H1 (cell line): ENCODE data around the gene HIBCH. TPM values are rescaled to one million over a fixed set of nuclear protein-coding genes. Genes with fewer than 3 reads are reported as not detected.

Experiments
- CTCF ChIA-PET: fragments of 300-600 bp; sonication (Branson Sonifier 250); formaldehyde crosslinking; loops from one replicate; lab custom pipeline; 2021; ENCODE audit not compliant: partially characterized antibody; lab: Charles Lee
- POLR2A ChIA-PET: fragments of 300-600 bp; sonication (Branson Sonifier 250); formaldehyde crosslinking; loops from one replicate; lab custom pipeline; 2021; ENCODE audit warnings: inconsistent platforms; ENCODE audit not compliant: partially characterized antibody; lab: Charles Lee
- DNase-seq, 2 experiments: peaks; one replicate each; pipeline versions ENCODE4 v3.0.0 to v3.0.0-alpha.2; 2010 to 2022; ENCODE audit warnings: low spot score in 2 of 2, low read depth in 1 of 2, mixed read lengths in 1 of 2
- FAIRE-seq: peaks from 2 replicates; lab custom pipeline; 2011; peaks lifted over from hg19 to GRCh38; lab: Jason Lieb, UNC
- H2AFZ ChIP-seq: 2 replicates; pipeline ENCODE4 v1.8.1; 2012; ENCODE audit warnings: low read length, inconsistent platforms
- H2AK5ac ChIP-seq: 2 replicates; pipeline ENCODE4 v1.6.1; 2013; ENCODE audit warnings: low read depth, low read length
- H2BK120ac ChIP-seq: replicated peaks from 2 replicates; pipeline ENCODE3; 2013; ENCODE audit warnings: low read depth, low read length, inconsistent platforms
- H2BK12ac ChIP-seq: 2 replicates; pipeline ENCODE4 v1.6.1; 2013; ENCODE audit warnings: low read depth, low read length
- H2BK15ac ChIP-seq: 2 replicates; pipeline ENCODE4 v1.6.1; 2013; ENCODE audit warnings: low read length
- H2BK20ac ChIP-seq: 2 replicates; pipeline ENCODE4 v1.6.1; 2013; ENCODE audit warnings: low read length
- H2BK5ac ChIP-seq: 2 replicates; pipeline ENCODE4 v1.6.1; 2013; ENCODE audit warnings: low read depth, low read length
- H3K14ac ChIP-seq: 2 replicates; pipeline ENCODE4 v1.6.1; 2013; ENCODE audit warnings: inconsistent platforms; ENCODE audit not compliant: insufficient read length
- H3K18ac ChIP-seq: 2 replicates; pipeline ENCODE4 v1.6.1; 2013; ENCODE audit warnings: low read length; ENCODE audit errors: extremely low read depth
- H3K23ac ChIP-seq: 2 replicates; pipeline ENCODE4 v1.6.1; 2013; ENCODE audit warnings: inconsistent platforms; ENCODE audit not compliant: insufficient read length
- H3K23me2 ChIP-seq: 2 replicates; pipeline ENCODE4 v1.6.1; 2013; ENCODE audit warnings: low read depth, low read length
- H3K27ac ChIP-seq: 2 replicates; pipeline ENCODE4 v1.6.1; 2011; ENCODE audit warnings: low read depth, low read length, inconsistent platforms
- H3K27me3 ChIP-seq, 4 experiments: replicated peaks in 1 of 4; 1 replicate in 1 of 4; 2 replicates in 3 of 4; pipeline versions ENCODE4 v1.6.1 to v1.8.1; 2011 to 2013; ENCODE audit warnings: low read length in 3 of 4, mild to moderate bottlenecking in 3 of 4, inconsistent platforms in 2 of 4, mixed read lengths in 2 of 4, moderate library complexity in 1 of 4; ENCODE audit not compliant: control insufficient read depth in 3 of 4, insufficient read depth in 3 of 4; ENCODE audit errors: extremely low read depth in 1 of 4
- H3K36me3 ChIP-seq, 4 experiments: 2 replicates each; pipeline versions ENCODE4 v1.6.1 to v1.8.1; 2011 to 2013; ENCODE audit warnings: mild to moderate bottlenecking in 4 of 4, low read length in 3 of 4, moderate library complexity in 2 of 4, control low read depth in 1 of 4, inconsistent platforms in 1 of 4; ENCODE audit not compliant: insufficient read depth in 4 of 4, control insufficient read depth in 2 of 4
- H3K4ac ChIP-seq: replicated peaks from 2 replicates; pipeline ENCODE3; 2013; ENCODE audit warnings: low read length, low read depth, mixed read lengths, inconsistent platforms; ENCODE audit not compliant: insufficient read length
- H3K4me1 ChIP-seq, 4 experiments: replicated peaks in 1 of 4; 1 replicate in 1 of 4; 2 replicates in 3 of 4; pipeline versions ENCODE4 v1.6.1 to v1.8.1; 2011 to 2013; ENCODE audit warnings: low read length in 3 of 4, inconsistent platforms in 2 of 4, mixed read lengths in 1 of 4; ENCODE audit not compliant: insufficient read depth in 4 of 4, control insufficient read depth in 3 of 4
- H3K4me2 ChIP-seq, 2 experiments: 2 replicates each; pipeline versions ENCODE4 v1.6.1 to v1.8.1; 2011 to 2013; ENCODE audit warnings: low read depth in 2 of 2, low read length in 2 of 2, control low read depth in 1 of 2, inconsistent platforms in 1 of 2, mild to moderate bottlenecking in 1 of 2; ENCODE audit not compliant: insufficient read depth in 1 of 2
- H3K4me3 ChIP-seq, 4 experiments: fragments of 200-600, 300-600 bp in 1 of 4; sonication (generic), shearing (Covaris generic), sonication (Bioruptor Twin) in 1 of 4; 2 replicates each; pipeline versions ENCODE4 v1.5.1 to v1.8.1; 2011 to 2016; ENCODE audit warnings: low read length in 4 of 4, low read depth in 3 of 4, control low read depth in 2 of 4, inconsistent platforms in 2 of 4, mild to moderate bottlenecking in 2 of 4, mixed read lengths in 1 of 4, moderate library complexity in 1 of 4; ENCODE audit not compliant: insufficient read depth in 2 of 4; ENCODE audit errors: extremely low read depth in 1 of 4
- H3K56ac ChIP-seq: replicated peaks from 2 replicates; pipeline ENCODE3; 2013; ENCODE audit warnings: low read depth, mild to moderate bottlenecking, mixed read lengths, low read length, inconsistent platforms; ENCODE audit not compliant: insufficient read length
- H3K79me1 ChIP-seq: 2 replicates; pipeline ENCODE4 v1.6.1; 2013; ENCODE audit warnings: low read depth, low read length, control low read depth
- H3K79me2 ChIP-seq, 2 experiments: 2 replicates each; pipeline versions ENCODE4 v1.6.1 to v1.8.1; 2012 to 2013; ENCODE audit warnings: low read length in 2 of 2, mild to moderate bottlenecking in 2 of 2, inconsistent platforms in 1 of 2; ENCODE audit not compliant: insufficient read depth in 2 of 2, control insufficient read depth in 1 of 2
- H3K9ac ChIP-seq, 4 experiments: replicated peaks in 1 of 4; 1 replicate in 1 of 4; 2 replicates in 3 of 4; pipeline versions ENCODE4 v1.6.1 to v1.8.1; 2011 to 2013; ENCODE audit warnings: low read depth in 3 of 4, low read length in 3 of 4, control low read depth in 2 of 4, mild to moderate bottlenecking in 2 of 4, moderate library complexity in 2 of 4, inconsistent platforms in 1 of 4; ENCODE audit errors: extremely low read depth in 1 of 4
- H3K9me3 ChIP-seq, 2 experiments: 2 replicates each; pipeline versions ENCODE4 v1.6.1 to v1.8.1; 2012 to 2013; ENCODE audit warnings: mild to moderate bottlenecking in 2 of 2, moderate library complexity in 2 of 2, control low read depth in 1 of 2, inconsistent platforms in 1 of 2, low read depth in 1 of 2, low read length in 1 of 2, mixed read lengths in 1 of 2; ENCODE audit not compliant: insufficient read depth in 2 of 2
- H4K20me1 ChIP-seq, 2 experiments: replicated peaks in 1 of 2; 2 replicates each; pipeline versions ENCODE3 to v1.8.1; 2011 to 2013; ENCODE audit warnings: inconsistent platforms in 2 of 2, low read length in 2 of 2, mild to moderate bottlenecking in 1 of 2; ENCODE audit not compliant: insufficient read depth in 2 of 2, control insufficient read depth in 1 of 2
- H4K5ac ChIP-seq: 2 replicates; pipeline ENCODE4 v1.6.1; 2013; ENCODE audit warnings: low read length, low read depth, mixed read lengths, inconsistent platforms; ENCODE audit not compliant: insufficient read length
- H4K8ac ChIP-seq: 2 replicates; pipeline ENCODE4 v1.8.0; 2013; ENCODE audit warnings: mild to moderate bottlenecking, moderate library complexity, low read length, inconsistent platforms; ENCODE audit not compliant: insufficient read depth; ENCODE audit errors: extremely low read depth
- H4K91ac ChIP-seq: replicated peaks from 2 replicates; pipeline ENCODE3; 2013; ENCODE audit warnings: low read length, mixed read lengths, inconsistent platforms; ENCODE audit not compliant: insufficient read length
- BCL11A ChIP-seq, 2 experiments: IDR thresholded peaks; one replicate each; pipeline ENCODE4 v1.6.1; 2011; ENCODE audit warnings: low read depth in 2 of 2, low read length in 2 of 2, mild to moderate bottlenecking in 2 of 2
- GTF2F1 ChIP-seq: IDR thresholded peaks from 2 replicates; pipeline ENCODE4 v1.6.1; 2012; ENCODE audit warnings: low read depth, low read length, improper control_type of control experiment, borderline replicate concordance
- JUND ChIP-seq: IDR thresholded peaks from 2 replicates; pipeline ENCODE4 v1.6.1; 2011; ENCODE audit warnings: mild to moderate bottlenecking, improper control_type of control experiment, low read length
- NANOG ChIP-seq: IDR thresholded peaks from 2 replicates; pipeline ENCODE4 v1.6.1; 2011; ENCODE audit warnings: low read length, low read depth, mild to moderate bottlenecking, inconsistent platforms; ENCODE audit not compliant: insufficient read depth, poor library complexity, severe bottlenecking
- POLR2AphosphoS5 ChIP-seq: IDR thresholded peaks from 2 replicates; pipeline ENCODE4 v1.6.1; 2011; ENCODE audit warnings: low read depth, low read length
- RAD21 ChIP-seq, 2 experiments: IDR thresholded peaks in 1 of 2; conservative IDR thresholded peaks in 1 of 2; 2 replicates each; pipeline ENCODE4 v1.6.1; 2011; ENCODE audit warnings: low read depth in 2 of 2, low read length in 2 of 2, improper control_type of control experiment in 1 of 2, inconsistent platforms in 1 of 2, mild to moderate bottlenecking in 1 of 2, moderate library complexity in 1 of 2
- RBBP5 ChIP-seq: IDR thresholded peaks from 2 replicates; pipeline ENCODE4 v1.7.1; 2012; ENCODE audit warnings: low read depth, mild to moderate bottlenecking, inconsistent platforms, low read length, moderate library complexity, borderline replicate concordance
- SP2 ChIP-seq: IDR thresholded peaks from 2 replicates; pipeline ENCODE4 v1.6.1; 2012; ENCODE audit warnings: mild to moderate bottlenecking, low read length, inconsistent platforms
- WGBS, 2 experiments: shearing (Covaris generic) in 1 of 2; methylation state at CpG; one replicate each; pipeline versions ENCODE4 v1.1.6 to v1.1.7; 2013 to 2015; ENCODE audit warnings: low lambda C conversion rate in 2 of 2, mixed read lengths in 2 of 2, inconsistent platforms in 1 of 2, low coverage in 1 of 2, missing lambda C conversion rate in 1 of 2; ENCODE audit not compliant: insufficient replicate concordance in 2 of 2, insufficient coverage in 1 of 2, insufficient read length in 1 of 2; ENCODE audit errors: extremely low coverage in 1 of 2, missing lambda C conversion rate in 1 of 2; 5-methylcytosine and 5-hydroxymethylcytosine counted together
- polyA plus RNA-seq, 7 experiments: library from polyadenylated mRNA; depleted of rRNA in 3 of 7; stranded (reverse) in 5 of 7; unstranded in 2 of 7; fragments of >200 nt in 5 of 7; fragments of 200-250 nt in 2 of 7; gene quantifications; 1 replicate in 5 of 7; 2 replicates in 1 of 7; 4 replicates in 1 of 7; pipeline versions ENCODE4 v1.2.1 to v1.2.3, GENCODE V29; 2011 to 2013; ENCODE audit warnings: missing spikeins in 2 of 7, mixed read lengths in 2 of 7
- total RNA-seq: library from RNA; stranded (reverse); fragmentation: NEBNext Ultra II Directional; extraction: Animal tissue kit (Norgen Biotek cat#: 25700); gene quantifications from 2 replicates; pipeline ENCODE4 v1.2.1, GENCODE V29; 2021

HIBCH gene
- total and polyA plus RNA-seq, 2 of the 8 experiments (the other 6 are each of a cell fraction or from before 2014, with no cell fraction given), result 7.5 to 31.8 TPM

- 79% methylated on average over 2 of the region's 2 CpGs; no CpG with 5 or more reads in 1 of the 2 experiments for WGBS, 2 experiments
- Histone ChIP-seq H2BK120ac (no peak overlapping the region), H3K27ac (no peak overlapping the region), H3K14ac (no peak overlapping the region), H3K23me2 (no peaks in the 10 kb centered on the region; the same call in 1 of the 2 replicates), H4K20me1 (peaks cover 0 to 2% of the 10 kb centered on the region in 2 experiments), H2BK20ac (no peak overlapping the region), H4K8ac (no peak overlapping the region), H3K27me3 (peaks cover 0 to 8% (median 4%) of the 10 kb centered on the region in 4 experiments; a peak in 4 of 7 replicates), H3K9ac (no peak overlapping the region), H3K4me1 (peaks cover 0 to 2% (median 0%) of the 10 kb centered on the region in 4 experiments; a peak in 1 of 7 replicates), H3K23ac (no peak overlapping the region), H3K18ac (no peak overlapping the region), H3K4me3 (no peak overlapping the region), H2BK15ac (no peak overlapping the region), H3K56ac (no peak overlapping the region), H3K79me1 (no peaks in the 10 kb centered on the region), H2AFZ (no peak overlapping the region), H3K9me3 (no peaks in the 10 kb centered on the region), H3K4ac (no peak overlapping the region), H3K36me3 (no peaks in the 10 kb centered on the region), H4K5ac (no peak overlapping the region), H2AK5ac (no peak overlapping the region), H4K91ac (no peak overlapping the region), H2BK12ac (no peak overlapping the region), H2BK5ac (no peak overlapping the region), H3K79me2 (no peaks in the 10 kb centered on the region), H3K4me2 (no peak overlapping the region)
- ChIA-PET CTCF (interaction anchor here (1.4 kb wide), 1 partner anchor 33 kb away, joined by 4 read pairs; no protein-coding TSS in a partner anchor), POLR2A (no interaction called here)
- FAIRE-seq (no peak), DNase-seq (no peak)
- TF ChIP-seq NANOG (no peak), SP2 (no peak), POLR2AphosphoS5 (no peak), JUND (no peak), RBBP5 (no peak), GTF2F1 (no peak), RAD21 (IDR thresholded peaks at IDR 0.05 in 1 of 2, conservative IDR thresholded peaks at IDR 0.05 in 1 of 2; ENCODE audit: low read depth in 2 of 2, low read length in 2 of 2) (peak in 1 of 2 experiments; percentile 24; a peak in 2 of 4 replicates), BCL11A (IDR thresholded peaks at IDR 0.05; ENCODE audit: low read depth in 2 of 2, low read length in 2 of 2) (no peak)
These were observed 136.1 kb downstream of the HIBCH start for GRCh38 chr2:190183539-190183938.
